Activated T-cell treated with anti-CD3 and anti-CD28 coated beads, Interleukin-2, amount 50 U/mL, for 4 hours (primary cell): ENCODE measurements around the gene CHTF18. TPM values are rescaled to one million over a fixed set of nuclear protein-coding genes. Genes with fewer than 3 reads are reported as not detected.
A peak's percentile ranks its signal among the peaks of the same experiment; 100 is the strongest.

ENCODE experiments used
- ATAC-seq, 2 donors: fragments of 200-7000 bp; cut with Tn5 transposase; one replicate each; pipeline ENCODE4 v1.10.0; 2021
- DNase-seq: peaks from one replicate; pipeline ENCODE4 v3.0.0-alpha.2; 2020
- H3K27me3 Mint-ChIP-seq: one replicate; pipeline ENCODE4 v1.8.0; 2021; ENCODE audit warnings: low read depth, mixed read lengths
- H3K36me3 Mint-ChIP-seq: one replicate; pipeline ENCODE4 v1.8.0; 2022; ENCODE audit warnings: mixed read lengths; ENCODE audit not compliant: insufficient read depth
- H3K4me1 Mint-ChIP-seq: one replicate; pipeline ENCODE4 v1.8.0; 2021; ENCODE audit warnings: low read depth, mixed read lengths
- H3K4me3 Mint-ChIP-seq: one replicate; pipeline ENCODE4 v1.8.0; 2021; ENCODE audit warnings: mild to moderate bottlenecking, moderate library complexity, mixed read lengths
- H3K9me3 Mint-ChIP-seq: one replicate; pipeline ENCODE4 v1.8.0; 2021; ENCODE audit warnings: mixed read lengths
- total RNA-seq, 3 donors: library from RNA; stranded (reverse); gene quantifications; one replicate each; pipeline ENCODE4 v1.2.1, GENCODE V29; 2021

CHTF18 gene
- total RNA-seq, 3 donors from 2014 or later = 138 to 171 (median 161) TPM

DNA sequence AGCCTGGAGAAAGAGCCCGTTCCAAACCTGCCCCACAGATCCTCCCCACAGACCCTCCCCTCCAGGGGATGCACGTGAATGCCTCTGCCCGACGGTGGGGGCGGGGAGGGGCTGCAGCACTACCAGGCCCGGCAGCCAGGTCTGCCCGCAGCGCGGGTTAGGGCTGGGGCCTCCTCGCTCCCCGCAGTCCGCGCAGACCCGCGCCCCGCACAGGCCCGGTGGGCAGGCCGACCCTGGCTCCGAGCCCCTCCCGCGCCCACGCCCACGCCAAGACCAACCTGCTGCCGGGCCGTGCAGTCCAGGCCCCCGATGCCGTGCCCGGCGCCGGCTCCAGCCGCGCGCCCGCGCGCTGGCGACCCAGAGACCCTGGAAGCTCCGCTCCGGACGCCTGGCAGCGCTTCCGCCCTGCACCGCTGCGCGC is 432 bp upstream of the CHTF18 start, which contains the start of gene RPUSD1:
TSS of gene RPUSD1 (minus strand) at position 404 of the 421 bp plus-strand sequence. CDS start 644 bp downstream, outside the sequence.
- Mint-ChIP-seq H3K27me3 (no peaks in the 10 kb centered on the region), H3K4me1 (peaks cover 11% of the 10 kb centered on the region), H3K9me3 (no peaks in the 10 kb centered on the region), H3K36me3 (peaks cover 5% of the 10 kb centered on the region), H3K4me3 (peak within 1 kb of the TSS; percentile 91)
- peak; percentile 34 to 35 for ATAC-seq
- DNase-seq = no peak

DNA sequence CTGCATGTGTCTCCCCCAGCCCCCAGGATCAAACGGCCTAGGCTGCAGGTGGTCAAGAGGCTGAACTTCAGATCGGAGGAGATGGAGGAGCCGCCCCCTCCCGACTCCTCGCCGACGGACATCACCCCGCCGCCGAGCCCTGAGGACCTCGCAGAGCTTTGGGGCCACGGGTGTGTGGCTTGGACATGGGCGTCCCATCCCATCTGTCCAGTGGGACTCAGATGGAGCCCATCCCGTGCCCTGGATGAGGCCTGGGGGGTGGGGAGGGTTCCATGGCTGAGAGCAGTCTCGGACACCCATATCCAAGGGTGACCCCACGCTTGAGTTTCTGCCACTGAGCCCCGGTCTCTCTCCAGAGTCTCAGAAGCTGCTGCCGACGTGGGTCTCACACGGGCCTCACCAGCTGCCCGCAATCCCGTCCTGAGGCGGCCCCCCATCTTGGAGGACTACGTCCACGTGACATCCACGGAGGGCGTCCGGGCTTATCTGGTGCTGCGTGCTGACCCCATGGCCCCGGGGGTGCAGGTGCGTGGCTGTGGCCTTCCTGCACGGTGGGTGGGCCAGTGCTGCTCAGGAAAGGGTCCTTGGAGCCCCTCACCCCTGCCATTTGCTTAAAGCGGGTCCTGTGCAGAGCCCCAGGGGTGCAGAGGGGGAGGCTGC is 901 bp downstream of the CHTF18 start:
- peaks cover 5% of the 10 kb centered on the region for H3K36me3 Mint-ChIP-seq
- H3K9me3 Mint-ChIP-seq = no peaks in the 10 kb centered on the region
- no peaks in the 10 kb centered on the region for H3K27me3 Mint-ChIP-seq
- ATAC-seq (no peak), DNase-seq (no peak)
- peaks cover 11% of the 10 kb centered on the region for H3K4me1 Mint-ChIP-seq
- peak overlapping the region; percentile 68 for H3K4me3 Mint-ChIP-seq

DNA sequence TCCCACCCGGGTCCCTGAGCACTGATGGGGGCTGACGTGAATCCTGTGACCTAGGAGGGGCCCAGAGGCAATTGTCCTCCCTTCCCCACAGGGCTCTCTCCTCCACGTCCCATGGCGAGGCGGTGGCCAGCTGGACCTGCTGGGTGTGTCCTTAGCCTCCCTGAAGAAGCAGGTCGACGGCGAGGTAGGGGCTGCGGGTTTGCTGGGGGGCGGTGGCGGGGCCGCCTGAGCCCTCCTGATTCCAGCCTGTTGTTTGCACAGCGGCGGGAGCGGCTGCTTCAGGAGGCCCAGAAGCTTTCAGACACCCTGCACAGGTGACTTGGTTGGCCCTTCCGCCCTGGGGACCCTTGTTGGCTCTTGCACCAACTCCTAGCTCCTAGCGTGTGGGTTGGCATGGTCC is 1.7 kb downstream of the CHTF18 start:
- Mint-ChIP-seq H3K36me3 (peaks cover 5% of the 10 kb centered on the region), H3K4me3 (peak overlapping the region; percentile 68), H3K9me3 (no peaks in the 10 kb centered on the region), H3K4me1 (peaks cover 7% of the 10 kb centered on the region), H3K27me3 (no peaks in the 10 kb centered on the region)
- DNase-seq (no peak), ATAC-seq (no peak)

DNA sequence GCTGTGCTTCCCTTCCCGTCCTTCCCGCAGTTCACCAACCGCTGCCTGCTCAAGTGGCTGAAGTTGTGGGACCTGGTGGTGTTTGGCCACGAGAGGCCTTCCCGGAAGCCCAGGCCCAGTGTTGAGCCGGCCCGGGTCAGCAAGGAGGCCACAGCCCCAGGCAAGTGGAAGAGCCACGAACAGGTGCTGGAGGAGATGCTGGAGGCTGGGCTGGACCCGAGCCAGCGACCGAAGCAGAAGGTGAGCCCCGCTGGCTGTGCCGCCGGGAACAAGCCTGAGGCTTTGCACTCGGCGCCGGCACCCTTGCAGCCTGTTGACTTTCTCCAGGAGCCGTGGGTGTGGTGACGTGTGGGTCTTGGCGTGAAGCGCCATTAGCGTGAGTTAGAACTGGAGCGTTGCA is 2.7 kb downstream of the CHTF18 start:
- no peak for ATAC-seq
- H3K4me3 Mint-ChIP-seq = no peak overlapping the region

DNA sequence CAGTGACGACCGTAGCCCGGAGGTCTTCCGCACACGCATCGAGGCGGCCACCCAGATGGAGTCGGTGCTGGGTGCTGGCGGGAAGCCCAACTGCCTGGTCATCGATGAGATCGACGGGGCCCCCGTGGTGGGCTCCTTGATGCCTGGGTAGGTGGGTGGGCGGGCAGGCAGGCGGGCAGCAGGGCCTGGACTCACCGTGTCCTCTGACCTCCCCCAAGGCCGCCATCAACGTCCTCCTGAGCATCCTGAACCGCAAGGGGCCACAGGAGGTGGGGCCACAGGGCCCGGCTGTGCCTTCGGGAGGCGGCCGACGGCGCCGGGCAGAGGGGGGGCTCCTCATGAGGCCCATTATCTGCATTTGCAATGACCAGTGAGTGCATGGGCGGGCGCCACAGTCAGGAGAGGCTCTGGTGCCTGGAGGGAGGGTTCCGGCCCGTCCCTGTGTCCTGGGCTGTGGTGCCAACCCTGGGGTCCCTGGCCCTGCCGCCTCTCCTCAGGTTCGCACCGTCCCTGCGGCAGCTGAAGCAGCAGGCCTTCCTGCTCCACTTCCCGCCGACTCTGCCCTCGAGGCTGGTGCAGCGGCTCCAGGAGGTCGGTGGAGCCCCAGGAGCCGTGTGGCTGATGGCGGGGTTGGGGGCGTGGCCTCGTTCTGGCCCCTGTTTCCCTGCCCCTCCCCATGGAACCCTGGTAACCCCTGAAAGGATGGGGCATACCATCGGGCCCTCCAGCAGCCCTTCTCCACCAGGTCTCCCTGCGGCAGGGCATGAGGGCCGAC is 4.0 kb downstream of the CHTF18 start:
- DNase-seq (no peak), ATAC-seq (no peak)
- Mint-ChIP-seq H3K9me3 (no peaks in the 10 kb centered on the region), H3K27me3 (no peaks in the 10 kb centered on the region), H3K4me1 (peaks cover 1% of the 10 kb centered on the region), H3K4me3 (no peak overlapping the region), H3K36me3 (peaks cover 5% of the 10 kb centered on the region)

More for the DNA sequence above, 2.7 kb downstream of the CHTF18 start:
- peaks cover 5% of the 10 kb centered on the region for H3K36me3 Mint-ChIP-seq
- H3K4me1 Mint-ChIP-seq = peaks cover 7% of the 10 kb centered on the region
- no peak for DNase-seq
- H3K9me3 Mint-ChIP-seq = no peaks in the 10 kb centered on the region
- H3K27me3 Mint-ChIP-seq = no peaks in the 10 kb centered on the region

DNA sequence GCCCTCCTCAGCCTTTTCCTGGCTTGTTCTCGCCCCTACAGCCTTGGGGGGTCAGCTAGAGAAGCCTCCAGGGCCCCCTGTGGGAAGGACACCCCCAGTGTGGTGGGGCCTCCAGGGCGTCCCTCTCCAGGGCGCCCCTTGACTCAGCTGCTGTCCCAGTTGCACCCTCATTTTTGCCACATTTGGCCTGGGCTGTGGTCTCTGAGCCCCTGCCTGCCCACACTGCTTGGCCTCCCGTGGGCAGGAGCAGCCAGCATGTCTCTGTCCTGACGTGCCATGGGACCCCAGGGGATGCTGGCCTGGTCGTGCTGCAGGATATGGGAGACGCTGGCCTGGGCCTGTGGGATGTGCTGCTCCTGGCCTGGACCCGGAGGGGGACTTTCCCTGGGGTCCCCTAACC is 5.0 kb downstream of the CHTF18 start:
- no peak for ATAC-seq
- H3K36me3 Mint-ChIP-seq = peaks cover 5% of the 10 kb centered on the region

DNA sequence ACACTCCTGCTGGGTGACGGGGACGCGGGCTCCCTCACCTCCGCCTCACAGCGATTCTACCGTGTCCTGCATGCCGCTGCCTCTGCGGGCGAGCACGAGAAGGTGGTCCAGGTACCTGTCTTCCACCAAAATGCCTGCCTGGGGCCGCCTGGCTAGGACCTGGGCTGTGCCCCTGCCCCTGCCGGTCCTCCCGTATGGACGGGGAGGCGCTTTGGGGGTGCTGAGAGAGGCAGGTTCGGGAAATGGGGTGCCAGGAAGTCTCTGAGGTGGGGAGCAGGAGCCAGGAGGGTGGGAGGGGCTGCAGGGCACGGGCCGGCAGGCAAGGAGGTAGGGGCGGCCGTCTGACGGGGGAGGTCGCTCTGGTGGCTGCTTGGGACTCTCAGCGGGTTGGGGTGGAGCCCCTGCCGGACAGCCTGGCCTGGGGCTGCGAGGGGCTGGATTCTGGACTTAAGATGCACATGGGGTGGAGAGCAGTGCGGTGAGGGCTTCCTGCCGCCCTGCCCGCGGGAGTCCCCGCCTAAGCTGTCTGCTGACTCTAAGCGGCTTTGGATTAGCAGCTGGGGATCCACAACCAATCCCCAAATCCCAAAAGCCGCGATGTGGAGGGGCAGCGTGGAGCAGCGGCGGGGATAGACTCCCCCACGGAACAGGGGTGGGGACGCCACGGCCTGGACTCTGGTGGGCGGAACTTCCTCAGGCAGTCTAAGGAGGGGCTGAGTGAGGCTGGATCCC is 5.8 kb downstream of the CHTF18 start:
- H3K4me1 Mint-ChIP-seq = peaks cover 1% of the 10 kb centered on the region
- ATAC-seq (no peak), DNase-seq (no peak)
- no peaks in the 10 kb centered on the region for H3K9me3 Mint-ChIP-seq
- peaks cover 11% of the 10 kb centered on the region for H3K27me3 Mint-ChIP-seq
- peaks cover 5% of the 10 kb centered on the region for H3K36me3 Mint-ChIP-seq
- H3K4me3 Mint-ChIP-seq = no peak overlapping the region

More for the DNA sequence above, 5.0 kb downstream of the CHTF18 start:
- Mint-ChIP-seq H3K27me3 (peaks cover 5% of the 10 kb centered on the region), H3K4me3 (no peak overlapping the region), H3K9me3 (no peaks in the 10 kb centered on the region), H3K4me1 (peaks cover 1% of the 10 kb centered on the region)
- no peak for DNase-seq

DNA sequence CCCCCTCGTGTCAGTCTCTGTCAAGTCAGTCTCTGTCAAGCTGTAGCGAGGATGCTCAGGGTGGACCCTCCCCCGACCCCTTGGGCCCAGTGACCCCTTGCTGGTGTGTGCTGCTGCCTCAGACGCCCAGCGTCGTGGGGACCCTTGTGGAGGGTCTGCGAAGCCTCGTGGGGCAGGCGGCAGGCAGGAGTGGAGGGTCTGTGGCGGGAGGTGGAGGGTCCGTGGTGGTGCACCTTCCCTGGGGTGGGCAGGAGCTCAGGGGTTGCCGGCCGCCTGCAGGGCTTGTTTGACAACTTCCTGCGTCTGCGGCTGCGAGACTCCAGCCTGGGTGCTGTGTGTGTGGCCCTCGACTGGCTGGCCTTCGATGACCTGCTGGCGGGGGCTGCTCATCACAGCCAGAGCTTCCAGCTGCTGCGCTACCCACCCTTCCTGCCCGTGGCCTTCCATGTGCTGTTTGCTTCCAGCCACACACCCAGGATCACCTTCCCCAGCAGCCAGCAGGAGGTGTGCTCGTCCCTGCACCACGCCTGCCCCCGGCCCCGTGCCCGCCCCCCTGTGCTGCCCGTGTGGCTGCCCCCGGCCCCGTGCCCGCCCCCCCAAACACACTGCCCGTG is 6.5 kb downstream of the CHTF18 start:
- Mint-ChIP-seq H3K4me3 (no peak overlapping the region), H3K4me1 (no peaks in the 10 kb centered on the region), H3K9me3 (no peaks in the 10 kb centered on the region), H3K36me3 (peaks cover 5% of the 10 kb centered on the region), H3K27me3 (peaks cover 11% of the 10 kb centered on the region)
- no peak for DNase-seq
- no peak for ATAC-seq

DNA sequence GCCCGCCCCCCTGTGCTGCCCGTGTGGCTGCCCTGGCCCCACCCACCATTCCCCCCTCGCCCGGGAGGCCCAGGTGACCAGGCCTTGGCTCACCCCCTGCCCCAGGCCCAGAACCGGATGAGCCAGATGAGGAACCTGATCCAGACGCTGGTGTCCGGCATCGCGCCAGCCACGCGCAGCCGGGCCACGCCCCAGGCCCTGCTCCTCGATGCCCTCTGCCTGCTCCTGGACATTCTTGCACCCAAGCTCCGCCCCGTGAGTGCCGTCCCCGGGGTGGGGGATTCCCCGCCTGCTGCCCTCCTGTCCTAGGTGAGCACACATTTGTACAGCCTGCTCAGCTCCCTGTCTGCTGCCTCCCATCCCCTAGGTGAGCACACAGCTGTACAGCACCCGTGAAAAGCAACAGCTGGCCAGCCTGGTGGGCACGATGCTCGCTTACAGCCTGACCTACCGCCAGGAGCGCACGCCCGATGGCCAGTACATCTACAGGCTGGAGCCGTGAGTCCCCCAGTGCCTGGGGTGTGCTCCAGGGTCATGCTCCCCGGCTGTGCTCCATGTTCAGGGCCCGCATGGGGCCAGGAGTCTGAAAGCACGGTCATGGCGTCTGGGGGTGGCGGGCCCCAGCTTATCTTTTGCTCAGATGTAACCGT is 7.3 kb downstream of the CHTF18 start:
- ATAC-seq = no peak

DNA sequence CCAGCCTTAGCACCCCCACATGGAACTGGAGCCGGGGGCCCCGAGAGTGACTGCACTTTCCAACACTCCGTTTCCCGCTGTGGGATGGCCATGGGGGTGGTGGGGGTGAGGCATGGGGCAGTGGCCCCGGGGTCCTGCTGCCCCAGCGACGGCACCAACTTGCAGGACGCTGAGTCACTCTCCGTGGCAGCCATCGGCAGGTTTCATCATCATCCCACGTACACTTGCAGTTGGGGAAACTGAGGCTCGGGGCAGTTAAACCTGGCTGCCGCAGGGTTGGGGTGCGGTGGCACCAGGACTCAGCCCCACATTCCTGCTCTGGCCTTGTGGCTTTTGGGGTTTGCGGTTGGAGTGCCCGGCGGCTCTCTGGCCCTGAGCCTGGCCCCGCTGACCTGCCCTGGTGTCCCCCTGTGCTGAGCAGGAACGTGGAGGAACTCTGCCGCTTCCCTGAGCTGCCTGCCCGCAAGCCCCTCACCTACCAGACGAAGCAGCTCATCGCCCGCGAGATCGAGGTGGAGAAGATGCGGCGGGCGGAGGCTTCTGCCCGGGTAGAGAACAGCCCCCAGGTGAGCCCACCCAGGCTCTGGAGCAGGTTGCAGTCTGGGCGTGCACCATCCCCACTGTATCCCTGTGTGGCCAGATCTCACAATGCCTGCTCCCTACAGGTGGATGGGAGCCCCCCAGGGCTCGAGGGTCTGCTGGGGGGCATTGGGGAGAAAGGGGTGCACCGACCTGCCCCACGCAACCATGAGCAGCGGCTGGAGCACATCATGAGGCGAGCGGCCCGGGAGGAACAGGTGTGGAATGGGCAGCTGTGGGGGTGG is 8.1 kb downstream of the CHTF18 start:
- ATAC-seq (no peak), DNase-seq (no peak)
- H3K36me3 Mint-ChIP-seq = peaks cover 2% of the 10 kb centered on the region
- H3K9me3 Mint-ChIP-seq = no peaks in the 10 kb centered on the region
- H3K27me3 Mint-ChIP-seq = peaks cover 11% of the 10 kb centered on the region
- H3K4me3 Mint-ChIP-seq = no peak overlapping the region
- no peaks in the 10 kb centered on the region for H3K4me1 Mint-ChIP-seq

More for the DNA sequence above, 7.3 kb downstream of the CHTF18 start:
- H3K36me3 Mint-ChIP-seq = peaks cover 5% of the 10 kb centered on the region
- H3K27me3 Mint-ChIP-seq = peaks cover 11% of the 10 kb centered on the region
- no peak for DNase-seq
- H3K4me3 Mint-ChIP-seq = no peak overlapping the region
- no peaks in the 10 kb centered on the region for H3K4me1 Mint-ChIP-seq
- H3K9me3 Mint-ChIP-seq = no peaks in the 10 kb centered on the region

DNA sequence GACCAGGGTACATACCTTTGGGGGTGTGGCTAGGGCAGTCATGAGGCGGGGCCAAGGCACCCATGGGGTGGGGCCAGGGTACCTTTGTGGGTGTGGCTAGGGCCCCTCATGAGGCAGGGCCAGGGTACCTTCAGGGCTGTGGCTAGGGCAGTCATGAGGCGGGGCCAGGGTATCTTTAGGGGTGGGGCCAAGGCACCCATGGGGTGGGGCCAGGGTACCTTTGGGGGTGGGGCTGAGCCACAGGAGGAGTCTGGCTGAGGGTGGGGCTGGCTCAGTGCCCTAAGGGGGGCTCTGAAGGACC is 8.7 kb downstream of the CHTF18 start:
- Mint-ChIP-seq H3K36me3 (no peaks in the 10 kb centered on the region), H3K9me3 (no peaks in the 10 kb centered on the region)
- DNase-seq = no peak

DNA sequence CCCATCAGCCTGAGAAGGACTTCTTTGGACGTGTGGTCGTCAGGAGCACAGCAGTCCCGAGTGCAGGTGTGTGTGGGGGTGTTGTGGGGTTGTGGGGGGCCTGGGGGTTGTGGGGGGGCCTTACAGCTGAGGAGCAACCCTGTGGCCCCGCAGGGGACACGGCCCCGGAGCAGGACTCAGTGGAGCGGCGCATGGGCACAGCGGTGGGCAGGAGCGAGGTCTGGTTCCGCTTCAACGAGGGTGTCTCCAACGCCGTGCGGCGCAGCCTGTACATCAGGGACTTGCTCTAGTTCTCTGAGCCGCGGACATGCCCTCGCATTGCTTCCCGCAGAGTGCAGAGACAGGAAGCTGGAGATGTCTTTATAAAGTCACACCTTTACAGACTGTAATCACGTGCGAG is 9.3 kb downstream of the CHTF18 start:
- H3K4me3 Mint-ChIP-seq = no peak overlapping the region
- no peaks in the 10 kb centered on the region for H3K36me3 Mint-ChIP-seq
- peaks cover 16% of the 10 kb centered on the region for H3K27me3 Mint-ChIP-seq

More for the DNA sequence above, 8.7 kb downstream of the CHTF18 start:
- peaks cover 12% of the 10 kb centered on the region for H3K27me3 Mint-ChIP-seq
- peak; percentile 48 to 67 for ATAC-seq
- H3K4me3 Mint-ChIP-seq = no peak overlapping the region
- H3K4me1 Mint-ChIP-seq = no peaks in the 10 kb centered on the region

DNA sequence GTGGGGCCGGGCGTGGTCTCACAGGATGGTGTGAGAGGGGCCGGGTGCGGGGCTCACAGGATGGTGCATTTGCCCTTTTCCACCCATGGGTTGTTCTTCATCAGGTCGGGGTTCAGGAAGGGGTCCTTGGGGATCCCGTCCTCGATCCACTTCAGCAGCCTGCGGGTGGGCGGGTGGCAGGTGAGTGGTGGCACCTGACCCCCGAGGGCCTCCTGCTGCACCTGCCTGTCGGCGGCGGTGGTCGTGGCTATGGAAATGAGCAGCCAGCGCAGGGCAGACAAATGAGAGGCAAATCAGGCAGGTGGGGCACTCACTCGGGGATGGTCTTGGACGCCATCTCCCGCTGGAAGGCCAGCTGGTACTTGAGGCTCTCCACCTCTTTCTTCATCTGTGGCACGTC is 10.2 kb downstream of the CHTF18 start:
- peaks cover 20% of the 10 kb centered on the region for H3K27me3 Mint-ChIP-seq
- no peaks in the 10 kb centered on the region for H3K36me3 Mint-ChIP-seq
- no peaks in the 10 kb centered on the region for H3K4me1 Mint-ChIP-seq
- no peaks in the 10 kb centered on the region for H3K9me3 Mint-ChIP-seq
- ATAC-seq = no peak
- DNase-seq = no peak
- no peak overlapping the region for H3K4me3 Mint-ChIP-seq

More for the DNA sequence above, 9.3 kb downstream of the CHTF18 start:
- ATAC-seq = no peak
- Mint-ChIP-seq H3K9me3 (no peaks in the 10 kb centered on the region), H3K4me1 (no peaks in the 10 kb centered on the region)
- no peak for DNase-seq
